Large intestine (tissue), 3 donors: ENCODE measurements around the gene KAZN. TPM values are rescaled to one million over a fixed set of nuclear protein-coding genes. Genes with fewer than 3 reads are reported as not detected.
"Not testable (repeated sequence)": the region's sequence is repeated elsewhere in the genome, so short reads cannot be mapped to it uniquely, and the experiment has no call there.

Experiments
- DNase-seq, 2 donors: peaks; one replicate each; pipeline versions ENCODE4 v3.0.0 to v3.0.0-alpha.2; 2013
- H3K27ac ChIP-seq: one replicate; pipeline ENCODE4 v1.5.1; 2013; ENCODE audit warnings: low read length
- H3K27me3 ChIP-seq: 2 replicates; pipeline ENCODE4 v1.6.1; 2013; ENCODE audit warnings: low read length; ENCODE audit not compliant: control insufficient read depth, insufficient read depth
- H3K36me3 ChIP-seq: 2 replicates; pipeline ENCODE4 v1.6.1; 2013; ENCODE audit warnings: low read length; ENCODE audit not compliant: control insufficient read depth, insufficient read depth
- H3K4me1 ChIP-seq: one replicate; pipeline ENCODE4 v1.6.1; 2013; ENCODE audit warnings: low read length; ENCODE audit not compliant: control insufficient read depth, insufficient read depth
- H3K4me3 ChIP-seq: one replicate; pipeline ENCODE4 v1.5.1; 2013; ENCODE audit warnings: low read length
- H3K9me3 ChIP-seq: one replicate; pipeline ENCODE4 v1.6.1; 2013; ENCODE audit warnings: mild to moderate bottlenecking, low read depth, low read length, moderate library complexity; ENCODE audit not compliant: control insufficient read depth
- WGBS: methylation state at CpG from one replicate; pipeline ENCODE4 v1.1.5; 2013; ENCODE audit warnings: low lambda C conversion rate; ENCODE audit not compliant: insufficient coverage; 5-methylcytosine and 5-hydroxymethylcytosine counted together
- polyA plus RNA-seq: library from polyadenylated mRNA; unstranded; fragments of 120-200 nt; gene quantifications from one replicate; pipeline ENCODE4 v1.2.1, GENCODE V29; 2013

KAZN gene
- polyA plus RNA-seq, 1 donor: 30.4 TPM

DNA sequence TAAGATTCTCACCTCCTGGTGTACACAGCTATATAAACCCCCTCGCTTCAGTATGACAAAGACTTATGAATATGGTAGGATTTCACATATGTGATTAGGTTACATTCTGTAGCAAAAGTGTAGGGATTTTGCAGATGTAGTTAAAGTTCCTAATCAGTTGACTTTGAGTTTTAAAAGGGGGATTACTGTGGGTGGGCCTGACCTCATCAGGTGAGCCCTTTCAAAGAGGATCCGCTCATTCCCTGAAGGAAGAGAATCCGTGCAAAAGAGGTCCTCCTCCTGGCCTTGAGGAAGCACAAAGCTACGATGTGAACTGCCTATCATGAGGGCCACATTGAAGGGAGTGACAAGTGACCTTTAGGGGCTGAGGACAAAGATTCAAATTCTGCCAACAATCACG lies 30.6 kb upstream of the KAZN start:
- no peaks in the 10 kb centered on the region for H3K36me3 ChIP-seq
- H3K27me3 ChIP-seq: no peaks in the 10 kb centered on the region
- H3K4me1 ChIP-seq: no peaks in the 10 kb centered on the region
- H3K9me3 ChIP-seq: no peaks in the 10 kb centered on the region
- H3K27ac ChIP-seq: no peak overlapping the region
- WGBS: no CpG with 5 or more reads among the region's 5 CpGs
- DNase-seq: no peak
- H3K4me3 ChIP-seq: no peak overlapping the region

GRCh38 chr1:14568716-14569355 lies 29.6 kb upstream of the KAZN start:
- Histone ChIP-seq H3K9me3 (no peaks in the 10 kb centered on the region), H3K36me3 (no peaks in the 10 kb centered on the region), H3K27ac (no peak overlapping the region), H3K4me1 (no peaks in the 10 kb centered on the region), H3K4me3 (no peak overlapping the region), H3K27me3 (no peaks in the 10 kb centered on the region)
- no CpG with 5 or more reads among the region's 8 CpGs for WGBS
- DNase-seq: no peak

GRCh38 chr1:14570514-14570913 lies 28.0 kb upstream of the KAZN start:
- no peak overlapping the region for H3K27ac ChIP-seq
- H3K27me3 ChIP-seq: no peaks in the 10 kb centered on the region
- no peaks in the 10 kb centered on the region for H3K36me3 ChIP-seq
- WGBS: 91% methylated on average over 3 of the region's 9 CpGs
- H3K4me1 ChIP-seq: no peaks in the 10 kb centered on the region
- DNase-seq: no peak
- H3K4me3 ChIP-seq: no peak overlapping the region
- no peaks in the 10 kb centered on the region for H3K9me3 ChIP-seq

DNA sequence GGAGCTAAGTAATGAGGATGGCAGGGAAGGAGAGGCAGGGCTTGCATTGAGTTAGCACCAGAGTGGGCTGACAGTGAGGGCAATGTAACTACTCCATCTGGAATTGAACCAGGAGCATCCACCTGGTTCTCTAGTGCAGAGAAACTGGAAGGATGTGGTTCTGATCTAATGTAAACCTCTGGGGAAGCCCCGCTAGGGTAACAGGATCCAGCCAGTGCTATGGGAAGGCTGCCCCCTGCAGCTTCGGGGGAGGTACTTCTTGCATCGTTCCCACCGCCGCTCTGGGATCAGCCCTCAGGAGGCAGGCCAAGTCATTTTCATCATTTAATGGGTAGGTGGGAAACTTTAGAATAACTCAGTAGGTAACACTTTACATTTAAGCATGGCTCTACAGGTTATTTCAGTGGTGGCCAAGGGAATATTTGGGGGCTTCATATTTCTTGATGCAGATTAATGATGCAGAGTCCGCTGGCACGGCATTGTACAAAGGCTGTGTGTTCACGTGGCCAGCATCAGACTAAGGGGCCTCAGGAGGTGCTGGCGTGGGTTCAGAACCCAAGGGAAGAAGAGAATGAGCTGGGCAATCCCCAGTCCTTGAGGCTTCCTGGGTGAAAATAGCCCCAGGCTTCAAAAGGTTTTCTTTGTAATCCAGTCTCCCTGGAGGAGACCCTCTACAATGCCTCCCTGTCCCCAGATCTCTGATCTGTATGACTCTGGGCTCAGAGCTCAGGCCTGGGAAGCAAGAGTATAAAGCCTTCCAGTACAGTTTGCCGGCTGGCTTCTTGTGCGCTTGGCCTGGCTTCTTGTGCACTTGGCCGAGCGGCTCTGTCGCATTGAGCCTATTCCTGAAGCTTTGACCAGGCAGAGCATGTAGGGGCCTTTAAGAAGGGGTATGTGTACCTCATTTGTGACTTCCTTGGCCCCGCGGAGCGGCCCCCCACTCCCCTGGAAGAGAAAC lies 26.4 kb upstream of the KAZN start:
- H3K36me3 ChIP-seq: no peaks in the 10 kb centered on the region
- no peaks in the 10 kb centered on the region for H3K4me1 ChIP-seq
- H3K27me3 ChIP-seq: no peaks in the 10 kb centered on the region
- no CpG with 5 or more reads among the region's 17 CpGs for WGBS
- no peak overlapping the region for H3K4me3 ChIP-seq
- DNase-seq: no peak
- H3K27ac ChIP-seq: no peak overlapping the region
- H3K9me3 ChIP-seq: no peaks in the 10 kb centered on the region

DNA sequence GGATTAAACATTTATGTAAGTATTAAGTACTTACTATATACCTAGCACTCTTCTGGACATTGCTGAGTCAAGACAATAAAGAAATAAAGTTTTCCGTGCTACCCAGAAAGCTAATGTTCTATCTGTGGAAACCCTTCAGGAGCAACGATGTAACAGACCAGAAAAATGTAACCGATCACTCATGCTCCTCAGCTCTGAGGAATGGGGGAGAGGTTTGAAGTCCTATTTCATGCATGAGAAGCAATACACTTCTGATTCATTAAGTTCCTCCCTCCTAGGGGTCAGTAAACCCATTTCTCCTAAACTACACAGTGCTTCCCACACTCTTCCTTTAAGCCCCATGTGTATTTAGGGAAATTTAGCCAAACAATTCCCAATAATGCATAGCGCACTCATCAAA lies 25.6 kb upstream of the KAZN start:
- Histone ChIP-seq H3K4me3 (no peak overlapping the region), H3K27me3 (no peaks in the 10 kb centered on the region), H3K4me1 (no peaks in the 10 kb centered on the region), H3K36me3 (no peaks in the 10 kb centered on the region), H3K27ac (no peak overlapping the region), H3K9me3 (no peaks in the 10 kb centered on the region)
- no CpG with 5 or more reads among the region's 4 CpGs for WGBS
- DNase-seq: no peak

GRCh38 chr1:14576155-14576554 lies 22.3 kb upstream of the KAZN start:
- no peaks in the 10 kb centered on the region for H3K27me3 ChIP-seq
- H3K27ac ChIP-seq: no peak overlapping the region
- no peaks in the 10 kb centered on the region for H3K36me3 ChIP-seq
- no peak overlapping the region for H3K4me3 ChIP-seq
- no peak for DNase-seq
- H3K9me3 ChIP-seq: no peaks in the 10 kb centered on the region
- WGBS: 100% methylated on average over 2 of the region's 2 CpGs
- H3K4me1 ChIP-seq: no peaks in the 10 kb centered on the region

DNA sequence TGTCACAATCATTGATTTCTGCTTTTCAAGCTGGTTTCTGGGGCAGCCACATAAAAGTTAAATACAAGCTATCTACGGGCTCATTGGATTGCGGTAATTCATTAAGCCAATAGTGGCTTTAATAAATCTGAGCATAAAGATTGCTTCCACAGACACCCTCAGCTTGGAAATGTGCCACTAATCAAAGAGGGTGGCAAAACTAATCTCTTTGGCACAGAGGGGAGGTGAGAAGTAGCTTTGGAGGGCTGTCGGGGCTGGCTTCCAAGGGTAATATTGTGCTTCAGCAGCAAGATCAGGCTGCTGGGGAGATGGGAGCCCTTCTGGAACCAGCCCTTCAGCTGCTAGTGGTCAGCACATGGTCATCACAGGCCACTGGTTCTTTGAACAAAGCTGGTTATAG lies 21.2 kb upstream of the KAZN start:
- H3K27ac ChIP-seq: no peak overlapping the region
- H3K9me3 ChIP-seq: no peaks in the 10 kb centered on the region
- no peaks in the 10 kb centered on the region for H3K27me3 ChIP-seq
- no peak for DNase-seq
- H3K4me1 ChIP-seq: no peaks in the 10 kb centered on the region
- WGBS: no CpG with 5 or more reads among the region's 3 CpGs
- no peak overlapping the region for H3K4me3 ChIP-seq
- H3K36me3 ChIP-seq: no peaks in the 10 kb centered on the region

DNA sequence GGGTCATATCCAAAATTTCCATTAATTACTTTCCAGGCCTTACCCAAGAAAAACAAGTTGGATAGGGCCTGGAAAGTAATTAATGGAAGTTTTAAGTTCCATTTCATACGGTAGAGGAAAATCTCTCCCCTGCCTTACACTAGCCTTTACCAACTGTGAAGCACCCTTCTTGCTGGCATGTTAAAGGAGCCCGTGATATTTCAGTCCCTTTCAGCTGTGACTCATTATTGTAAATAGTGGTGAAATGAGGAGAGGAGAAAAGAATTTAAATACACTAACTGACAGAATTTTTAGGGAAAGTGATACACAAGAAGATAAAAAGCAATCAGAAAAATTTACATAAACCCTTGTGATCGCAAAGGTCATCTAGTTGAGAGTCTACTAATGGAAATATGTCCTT lies 20.3 kb upstream of the KAZN start:
- no peaks in the 10 kb centered on the region for H3K9me3 ChIP-seq
- H3K36me3 ChIP-seq: no peaks in the 10 kb centered on the region
- no CpG with 5 or more reads among the region's 3 CpGs for WGBS

DNA sequence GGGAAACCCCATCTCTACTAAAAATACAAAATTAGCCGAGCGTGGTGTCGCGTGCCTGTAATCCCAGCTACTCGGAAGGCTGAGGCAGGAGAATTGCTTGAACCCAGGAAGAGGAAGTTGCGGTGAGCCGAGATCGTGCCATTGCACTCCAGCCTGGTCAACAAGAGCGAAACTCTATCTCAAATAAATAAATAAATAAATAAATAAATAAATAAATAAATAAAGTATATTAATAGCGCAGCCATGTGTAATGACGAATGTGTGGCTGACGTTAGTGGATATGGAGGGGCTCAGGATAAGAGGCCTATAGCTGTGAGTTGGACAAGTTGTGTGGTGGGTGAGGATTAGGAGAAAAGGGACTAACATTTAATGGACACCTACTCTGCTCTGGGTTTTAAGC lies 18.2 kb upstream of the KAZN start:
- H3K27me3 ChIP-seq, H3K27ac ChIP-seq, H3K4me1 ChIP-seq, H3K4me3 ChIP-seq, H3K36me3 ChIP-seq, DNase-seq, H3K9me3 ChIP-seq: not testable (repeated sequence)
- 100% methylated on average over 3 of the region's 12 CpGs for WGBS

More for the DNA sequence above, 20.3 kb upstream of the KAZN start:
- no peak for DNase-seq
- Histone ChIP-seq H3K27ac (no peak overlapping the region), H3K4me1 (no peaks in the 10 kb centered on the region), H3K27me3 (no peaks in the 10 kb centered on the region), H3K4me3 (no peak overlapping the region)

DNA sequence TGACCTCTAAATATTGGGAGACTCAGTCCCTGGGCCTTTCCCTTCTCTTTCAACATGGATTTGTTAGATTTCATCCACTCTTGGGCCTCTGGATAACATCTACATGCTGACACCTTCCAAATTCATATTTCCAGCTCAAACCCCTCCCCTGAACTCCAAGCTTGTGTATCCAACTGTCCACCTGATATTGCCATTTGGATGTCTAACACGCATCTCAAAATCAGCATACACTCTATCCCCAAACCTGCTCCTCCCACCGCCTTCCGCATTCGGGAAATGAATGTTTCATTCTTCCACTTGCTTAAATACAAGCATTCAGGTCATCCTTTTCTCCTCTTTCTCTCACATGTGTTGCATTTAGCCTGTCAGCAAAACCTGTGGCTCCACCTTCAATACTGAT lies 17.5 kb upstream of the KAZN start:
- WGBS: 100% methylated on average over 4 of the region's 4 CpGs
- H3K36me3 ChIP-seq: no peaks in the 10 kb centered on the region
- DNase-seq: no peak

More for the DNA sequence above, 17.5 kb upstream of the KAZN start:
- no peak overlapping the region for H3K4me3 ChIP-seq
- no peak overlapping the region for H3K27ac ChIP-seq
- no peaks in the 10 kb centered on the region for H3K9me3 ChIP-seq
- no peaks in the 10 kb centered on the region for H3K4me1 ChIP-seq
- H3K27me3 ChIP-seq: no peaks in the 10 kb centered on the region
